Dendritic cell treated with granulocyte-macrophage colony-stimulating factor and Interleukin-4, amounts not matched to agents 40 ng/mL and 50 ng/mL, for 4 days (primary cell): ENCODE data around the gene MBNL1.
"Not testable (repeated sequence)": the region's sequence is repeated elsewhere in the genome, so short reads cannot be mapped to it uniquely, and the experiment has no call there.

Source experiments
- H3K27ac Mint-ChIP-seq: one replicate; pipeline ENCODE4 v1.8.0; 2022; ENCODE audit warnings: mild to moderate bottlenecking, mixed read lengths
- H3K27me3 Mint-ChIP-seq: one replicate; pipeline ENCODE4 v1.8.0; 2022; ENCODE audit warnings: mild to moderate bottlenecking, mixed read lengths
- H3K36me3 Mint-ChIP-seq: one replicate; pipeline ENCODE4 v1.8.0; 2022; ENCODE audit warnings: low read depth, mixed read lengths
- H3K4me1 Mint-ChIP-seq: one replicate; pipeline ENCODE4 v1.8.0; 2022; ENCODE audit warnings: low read depth, mixed read lengths
- H3K4me3 Mint-ChIP-seq: one replicate; pipeline ENCODE4 v1.8.0; 2022; ENCODE audit warnings: mild to moderate bottlenecking, moderate library complexity, mixed read lengths
- H3K9me3 Mint-ChIP-seq: one replicate; pipeline ENCODE4 v1.8.0; 2022; ENCODE audit warnings: mixed read lengths
- intact Hi-C: fragments of 100-400 bp; cut with micrococcal nuclease; formaldehyde crosslinking; loops from one replicate; pipeline ENCODE4 v1.15.0; 2022

Gene MBNL1

DNA sequence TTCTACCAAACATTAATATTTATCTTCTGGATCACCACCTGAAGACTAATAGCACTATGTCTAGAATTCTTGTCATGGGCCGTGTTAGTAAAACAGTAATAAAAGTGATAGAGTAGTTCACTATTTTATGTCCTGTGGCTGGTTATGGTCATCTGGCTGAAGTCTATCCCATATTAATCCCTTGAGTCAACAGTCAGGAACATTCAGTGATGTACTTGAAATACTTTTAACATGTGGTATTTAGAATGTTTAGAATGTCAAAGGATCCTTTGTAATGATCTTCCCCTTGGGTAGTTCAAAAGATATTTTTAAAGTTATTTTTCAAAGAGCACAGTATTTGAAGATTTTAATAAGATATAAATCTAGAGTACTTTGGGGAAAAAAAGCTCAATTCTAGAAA lies 117.0 kb downstream of the MBNL1 start:
- Mint-ChIP-seq H3K27ac (no peak overlapping the region), H3K9me3 (no peaks in the 10 kb centered on the region), H3K36me3 (peaks cover 16% of the 10 kb centered on the region), H3K27me3 (no peaks in the 10 kb centered on the region), H3K4me3 (no peak overlapping the region), H3K4me1 (peaks cover 17% of the 10 kb centered on the region)
- intact Hi-C loops = loop anchor here (2.0 kb wide), 1 partner anchor 15 kb away; no protein-coding TSS in a partner anchor

DNA sequence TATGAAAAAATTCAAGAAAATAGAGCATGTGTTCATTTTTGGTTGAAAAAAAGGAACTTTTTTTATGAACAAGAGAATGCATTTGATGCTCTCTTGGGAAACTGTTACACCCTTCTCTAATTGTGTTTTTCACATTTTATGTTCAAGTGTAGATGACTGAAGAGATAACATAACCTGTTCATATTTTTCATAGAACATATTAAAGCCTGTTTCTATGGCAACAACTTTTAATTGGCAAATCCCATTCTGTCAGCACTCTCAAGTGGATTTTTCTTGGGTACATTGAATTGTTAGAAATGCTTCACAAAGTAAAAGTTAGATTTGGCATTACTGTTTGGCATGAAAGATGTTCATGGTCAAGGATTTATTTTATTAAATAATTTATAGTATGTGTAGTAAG lies 117.5 kb downstream of the MBNL1 start:
- Mint-ChIP-seq H3K4me1 (peaks cover 20% of the 10 kb centered on the region), H3K9me3 (no peaks in the 10 kb centered on the region), H3K27me3 (no peaks in the 10 kb centered on the region), H3K4me3 (no peak overlapping the region), H3K36me3 (peaks cover 20% of the 10 kb centered on the region), H3K27ac (no peak overlapping the region)
- intact Hi-C loops = loop anchor here (2.0 kb wide), 1 partner anchor 15 kb away; no protein-coding TSS in a partner anchor

DNA sequence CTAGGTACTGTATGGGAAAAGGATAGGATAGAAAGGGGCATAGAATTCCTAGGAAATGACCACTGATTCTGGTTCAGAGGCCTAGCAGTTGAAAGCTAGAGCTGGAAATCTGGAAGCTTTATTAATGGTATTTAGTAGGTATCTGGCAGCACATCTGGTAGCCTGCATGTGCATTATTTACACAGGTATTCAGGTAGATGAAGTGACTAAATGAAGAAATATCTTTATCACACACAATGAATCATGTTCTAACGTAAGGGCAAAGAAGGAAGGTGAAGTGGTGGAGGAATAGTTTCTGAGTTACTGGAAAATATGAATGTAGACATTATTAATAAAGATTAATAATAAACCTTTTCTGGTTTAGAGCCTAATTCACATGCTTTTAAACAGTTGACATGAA lies 119.9 kb downstream of the MBNL1 start:
- no peak overlapping the region for H3K27ac Mint-ChIP-seq
- H3K9me3 Mint-ChIP-seq = no peaks in the 10 kb centered on the region
- H3K27me3 Mint-ChIP-seq = no peaks in the 10 kb centered on the region
- intact Hi-C loops = no loop called here
- peaks cover 19% of the 10 kb centered on the region for H3K36me3 Mint-ChIP-seq
- peaks cover 11% of the 10 kb centered on the region for H3K4me1 Mint-ChIP-seq
- H3K4me3 Mint-ChIP-seq = no peak overlapping the region

DNA sequence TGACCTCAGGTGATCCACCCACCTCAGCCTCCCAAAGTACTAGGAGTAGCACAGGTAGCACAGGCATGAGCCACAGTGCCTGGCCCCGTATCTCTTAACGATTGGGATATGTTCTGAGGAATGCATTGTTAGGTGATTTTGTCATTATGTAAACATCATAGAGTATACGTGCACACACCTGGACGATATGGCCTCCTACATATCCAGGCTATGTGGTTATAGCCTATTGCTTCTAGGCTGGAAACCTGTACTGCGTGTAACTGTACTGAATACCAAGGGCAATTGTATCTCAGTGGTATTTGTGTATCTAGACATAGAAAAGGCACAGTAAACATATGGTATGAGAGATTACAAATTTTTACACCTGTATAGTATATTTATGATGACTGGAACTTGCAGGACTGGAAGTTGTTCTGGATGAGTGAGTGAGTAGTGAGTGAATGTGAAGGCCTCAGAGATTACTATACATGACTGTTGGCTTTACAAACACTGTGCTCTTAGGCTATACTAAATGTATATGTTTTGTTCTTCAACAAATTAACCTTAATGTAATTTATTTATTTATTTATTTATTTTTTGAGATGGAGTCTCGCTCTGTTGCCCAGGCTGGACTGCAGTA lies 120.7 kb downstream of the MBNL1 start:
- Mint-ChIP-seq H3K27ac (no peak overlapping the region), H3K36me3 (peaks cover 21% of the 10 kb centered on the region)

DNA sequence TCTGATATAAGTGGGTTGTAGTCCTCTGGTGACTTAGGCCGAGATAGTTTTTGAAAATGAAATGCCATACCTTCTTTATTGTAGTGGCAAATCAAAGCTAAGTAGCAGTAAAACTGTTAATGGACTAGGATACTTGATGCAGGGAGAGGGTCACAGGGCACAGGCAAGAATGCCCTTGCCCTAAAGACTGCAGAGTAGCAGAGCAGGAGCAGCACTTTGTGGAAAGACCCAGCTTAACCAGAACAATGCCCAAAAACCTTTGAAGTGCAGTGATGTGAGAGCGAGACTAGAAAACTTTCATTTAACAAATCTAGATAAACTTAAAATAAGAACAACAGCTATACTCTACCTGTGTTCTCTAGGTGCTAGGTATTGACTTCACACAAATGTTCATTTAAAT lies 121.9 kb downstream of the MBNL1 start:
- Mint-ChIP-seq H3K36me3 (peaks cover 31% of the 10 kb centered on the region), H3K9me3 (no peaks in the 10 kb centered on the region)

More for the DNA sequence above, 120.7 kb downstream of the MBNL1 start:
- H3K4me3 Mint-ChIP-seq = no peak overlapping the region
- no peaks in the 10 kb centered on the region for H3K27me3 Mint-ChIP-seq
- H3K4me1 Mint-ChIP-seq = peaks cover 10% of the 10 kb centered on the region
- no peaks in the 10 kb centered on the region for H3K9me3 Mint-ChIP-seq
- intact Hi-C loops = no loop called here

DNA sequence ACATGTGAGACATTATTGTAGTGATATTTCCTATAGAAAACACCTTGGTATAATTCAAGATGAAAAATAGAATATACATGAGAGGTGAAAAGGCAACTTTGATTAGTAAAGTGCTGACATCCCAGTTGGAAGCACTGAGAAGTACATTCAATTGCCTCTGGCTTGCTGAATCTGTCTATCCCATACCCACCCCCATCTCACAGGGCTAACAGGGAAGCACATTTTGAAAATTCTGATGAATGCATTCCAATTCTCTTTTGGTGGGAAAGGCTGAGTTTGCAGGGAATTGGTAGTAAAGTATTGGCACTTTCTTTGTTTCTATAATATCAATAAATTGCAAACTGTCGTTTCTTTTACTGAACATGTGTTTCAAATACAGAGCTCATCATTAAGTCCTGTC lies 122.9 kb downstream of the MBNL1 start:
- Mint-ChIP-seq H3K4me3 (no peak overlapping the region), H3K27me3 (no peaks in the 10 kb centered on the region), H3K4me1 (peaks cover 10% of the 10 kb centered on the region), H3K27ac (no peak overlapping the region), H3K36me3 (peaks cover 41% of the 10 kb centered on the region), H3K9me3 (no peaks in the 10 kb centered on the region)
- intact Hi-C loops = no loop called here

More for the DNA sequence above, 121.9 kb downstream of the MBNL1 start:
- Mint-ChIP-seq H3K27ac (no peak overlapping the region), H3K4me1 (peaks cover 10% of the 10 kb centered on the region), H3K27me3 (no peaks in the 10 kb centered on the region), H3K4me3 (no peak overlapping the region)
- intact Hi-C loops = no loop called here

DNA sequence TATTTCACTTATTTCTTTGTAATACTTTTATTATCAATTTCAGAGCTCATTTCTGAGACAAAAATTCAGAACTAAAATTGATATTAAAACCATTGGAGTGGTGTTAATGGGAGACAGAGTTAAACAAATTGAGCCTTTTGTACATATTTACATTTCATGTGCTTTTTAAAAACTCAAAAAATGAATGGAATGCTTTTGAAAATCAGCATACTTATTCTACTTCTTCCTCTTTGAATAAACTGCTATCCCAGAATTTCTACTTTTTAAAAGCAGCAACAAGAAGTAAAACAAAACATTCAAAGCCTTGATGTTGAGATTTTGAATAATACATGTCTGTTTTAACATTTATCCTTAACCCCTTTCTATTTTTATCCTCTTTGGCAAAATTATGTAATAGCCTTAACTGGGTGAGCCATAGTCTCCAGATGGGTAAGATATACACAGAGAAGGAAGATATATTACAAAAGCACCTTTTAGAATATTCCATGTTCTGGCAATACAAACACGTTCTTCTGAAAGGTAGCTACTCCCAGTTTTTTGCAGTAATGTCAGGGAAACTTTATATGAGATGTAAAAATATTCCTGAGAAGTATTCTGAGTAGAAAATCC lies 123.6 kb downstream of the MBNL1 start:
- H3K4me3 Mint-ChIP-seq = no peak overlapping the region
- H3K9me3 Mint-ChIP-seq = no peaks in the 10 kb centered on the region
- intact Hi-C loops = no loop called here
- no peak overlapping the region for H3K27ac Mint-ChIP-seq
- no peaks in the 10 kb centered on the region for H3K27me3 Mint-ChIP-seq
- H3K4me1 Mint-ChIP-seq = peaks cover 10% of the 10 kb centered on the region
- peaks cover 48% of the 10 kb centered on the region for H3K36me3 Mint-ChIP-seq

DNA sequence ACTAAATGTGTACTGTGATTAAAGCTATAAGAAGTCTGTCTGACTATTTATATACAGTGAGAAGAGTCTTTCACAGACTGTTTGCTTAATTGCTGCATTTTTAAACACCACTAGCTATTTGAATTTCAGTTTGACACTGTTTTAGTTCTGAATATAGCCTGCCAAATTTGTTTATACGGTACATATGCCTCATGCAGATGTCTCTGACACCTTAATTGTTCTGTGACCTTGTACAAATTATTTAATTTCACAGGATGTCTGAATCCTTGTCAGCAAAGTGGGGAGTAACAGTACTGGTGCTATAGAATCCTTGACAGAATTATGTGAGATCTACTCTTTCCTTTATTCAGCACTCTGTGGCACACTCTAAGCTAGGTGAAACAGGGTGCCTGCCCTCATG lies 125.5 kb downstream of the MBNL1 start:
- H3K9me3 Mint-ChIP-seq = no peaks in the 10 kb centered on the region
- H3K27ac Mint-ChIP-seq = no peak overlapping the region
- H3K4me1 Mint-ChIP-seq = peaks cover 18% of the 10 kb centered on the region
- no peaks in the 10 kb centered on the region for H3K27me3 Mint-ChIP-seq
- intact Hi-C loops = no loop called here
- peaks cover 56% of the 10 kb centered on the region for H3K36me3 Mint-ChIP-seq
- H3K4me3 Mint-ChIP-seq = no peak overlapping the region

DNA sequence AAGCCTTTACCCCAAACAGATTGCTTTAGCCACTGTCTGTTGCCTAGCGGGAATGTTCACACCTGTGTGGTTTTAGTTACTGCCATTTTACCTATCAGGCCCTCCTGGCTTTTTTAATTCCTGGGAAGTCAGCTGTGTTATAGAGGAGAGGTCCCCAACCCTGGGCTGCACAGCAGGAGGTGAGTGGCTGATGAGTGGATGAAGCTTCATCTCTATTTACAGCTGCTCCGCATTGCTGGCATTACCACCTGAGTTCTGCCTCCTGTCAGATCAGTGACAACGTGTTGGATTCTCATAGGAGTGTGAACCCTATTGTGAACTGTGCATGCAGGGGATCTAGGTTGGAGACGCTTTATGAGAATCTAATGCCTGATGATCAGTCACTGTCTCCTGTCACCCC lies 127.0 kb downstream of the MBNL1 start:
- intact Hi-C loops = no loop called here
- Mint-ChIP-seq H3K27ac (no peak overlapping the region), H3K27me3 (no peaks in the 10 kb centered on the region), H3K36me3 (peaks cover 59% of the 10 kb centered on the region), H3K4me1 (peaks cover 16% of the 10 kb centered on the region), H3K9me3 (no peaks in the 10 kb centered on the region), H3K4me3 (no peak overlapping the region)

DNA sequence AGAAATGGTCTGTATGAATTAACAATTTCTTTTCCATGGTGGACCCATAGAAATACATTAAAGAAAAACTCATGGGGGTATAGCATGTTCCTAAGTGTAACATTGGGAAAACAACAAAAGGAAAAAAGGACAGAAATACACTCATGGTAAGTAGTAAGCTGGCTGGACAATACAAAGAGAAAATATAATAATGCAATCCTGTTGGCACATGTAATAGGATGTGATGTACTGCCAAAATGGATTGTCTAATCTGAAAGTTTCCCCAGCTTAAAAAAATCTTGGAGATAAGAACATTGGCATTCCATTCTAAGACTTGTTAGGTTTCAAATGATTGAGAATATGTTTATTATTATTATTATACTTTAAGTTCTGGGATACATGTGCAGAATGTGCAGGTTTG lies 128.1 kb downstream of the MBNL1 start:
- no peaks in the 10 kb centered on the region for H3K9me3 Mint-ChIP-seq
- intact Hi-C loops = no loop called here
- H3K4me3 Mint-ChIP-seq = no peak overlapping the region
- peaks cover 15% of the 10 kb centered on the region for H3K4me1 Mint-ChIP-seq
- H3K36me3 Mint-ChIP-seq = peaks cover 60% of the 10 kb centered on the region
- H3K27me3 Mint-ChIP-seq = no peaks in the 10 kb centered on the region
- H3K27ac Mint-ChIP-seq = no peak overlapping the region

DNA sequence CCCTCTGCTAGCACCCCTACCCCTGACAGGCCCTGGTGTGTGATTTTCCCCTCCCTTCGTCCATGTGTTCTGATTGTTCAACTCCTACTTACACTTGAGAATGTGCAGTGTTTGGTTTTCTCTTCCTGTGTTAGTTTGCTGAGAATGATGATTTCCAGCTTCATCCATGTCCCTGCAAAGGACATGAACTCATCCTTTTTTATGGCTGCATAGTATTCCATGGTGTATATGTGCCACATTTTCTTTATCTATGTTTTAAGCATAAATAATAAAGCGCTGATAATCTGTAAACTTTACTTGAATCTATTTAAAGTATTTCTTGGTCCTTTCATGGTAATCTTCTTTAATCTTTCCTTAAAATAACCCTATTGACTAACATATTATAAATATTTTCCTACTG lies 128.6 kb downstream of the MBNL1 start:
- H3K4me3 Mint-ChIP-seq, H3K9me3 Mint-ChIP-seq, H3K27ac Mint-ChIP-seq, H3K27me3 Mint-ChIP-seq, intact Hi-C loops: not testable (repeated sequence)
- Mint-ChIP-seq H3K36me3 (peaks cover 64% of the 10 kb centered on the region), H3K4me1 (peaks cover 20% of the 10 kb centered on the region)

DNA sequence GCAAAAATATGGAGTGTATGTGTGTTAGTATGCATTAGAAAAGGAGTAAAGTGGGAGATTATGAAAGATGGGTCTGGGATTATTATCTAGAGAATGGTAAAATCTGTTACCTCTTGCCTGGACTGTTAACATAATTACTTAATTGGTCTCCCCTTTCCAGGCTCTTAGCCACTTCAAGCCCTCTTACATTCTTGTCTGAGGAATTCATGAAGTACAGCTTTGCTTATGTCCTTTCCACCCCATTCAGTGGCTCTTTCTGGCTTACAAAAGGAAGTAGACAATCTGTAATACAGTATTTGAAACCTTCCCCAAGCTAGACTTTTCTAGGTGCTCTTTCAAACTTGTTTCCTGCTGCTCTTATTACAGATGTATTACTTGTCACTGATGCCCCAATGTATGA lies 129.8 kb downstream of the MBNL1 start:
- Mint-ChIP-seq H3K36me3 (peaks cover 67% of the 10 kb centered on the region), H3K9me3 (no peaks in the 10 kb centered on the region), H3K4me1 (peaks cover 32% of the 10 kb centered on the region), H3K27ac (no peak overlapping the region), H3K27me3 (no peaks in the 10 kb centered on the region), H3K4me3 (no peak overlapping the region)
- intact Hi-C loops = no loop called here

DNA sequence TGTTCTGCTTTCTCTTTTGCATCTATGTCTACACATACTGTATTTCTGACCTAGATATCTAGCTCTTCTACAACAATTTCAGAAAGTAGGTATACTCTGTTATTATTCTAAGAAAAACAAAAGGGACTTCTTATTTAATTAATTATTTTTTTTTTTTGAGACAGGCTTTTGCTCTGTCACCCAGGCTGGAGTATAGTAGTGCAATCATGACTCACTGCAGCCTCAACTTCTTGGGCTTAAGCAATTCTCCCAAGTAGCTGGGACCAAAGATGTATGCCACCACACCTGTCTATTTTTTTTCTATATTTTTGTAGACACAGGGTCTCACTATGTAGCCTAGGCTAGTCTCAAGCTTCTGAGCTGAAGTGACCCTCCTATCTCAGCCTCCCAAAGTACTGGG lies 130.6 kb downstream of the MBNL1 start:
- Mint-ChIP-seq H3K4me1 (peaks cover 38% of the 10 kb centered on the region), H3K36me3 (peaks cover 71% of the 10 kb centered on the region), H3K4me3 (no peak overlapping the region), H3K9me3 (no peaks in the 10 kb centered on the region), H3K27ac (no peak overlapping the region), H3K27me3 (no peaks in the 10 kb centered on the region)
- intact Hi-C loops = no loop called here

DNA sequence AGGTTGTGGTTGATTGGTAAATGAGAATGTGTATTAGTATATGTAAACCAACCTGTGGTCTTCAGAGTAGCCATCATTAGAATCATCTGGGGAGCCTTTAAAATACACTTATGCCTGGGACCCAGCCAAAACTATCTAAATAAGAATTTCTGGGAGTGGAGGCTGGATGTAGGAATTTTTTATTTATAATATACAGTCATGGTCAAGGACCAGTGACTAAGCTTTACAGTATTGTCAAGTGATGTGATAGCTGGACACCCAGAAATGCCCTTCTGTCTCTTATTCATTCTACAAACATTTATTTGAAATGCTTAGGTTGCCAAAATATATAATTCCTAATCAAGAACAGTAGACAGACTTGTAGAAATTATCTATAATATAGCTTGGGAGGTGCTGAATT lies 132.2 kb downstream of the MBNL1 start:
- Mint-ChIP-seq H3K27ac (no peak overlapping the region), H3K4me3 (no peak overlapping the region)

More for the DNA sequence above, 132.2 kb downstream of the MBNL1 start:
- Mint-ChIP-seq H3K4me1 (peaks cover 40% of the 10 kb centered on the region), H3K27me3 (no peaks in the 10 kb centered on the region), H3K9me3 (no peaks in the 10 kb centered on the region), H3K36me3 (peaks cover 58% of the 10 kb centered on the region)
- intact Hi-C loops = loop anchor here (2.0 kb wide), 1 partner anchor 14 kb away; no protein-coding TSS in a partner anchor
